Thoracic aorta (tissue), 2 donors: ENCODE results near the gene CLC. TPM values are rescaled to one million over a fixed set of nuclear protein-coding genes. Genes with fewer than 3 reads are reported as not detected.

Experiments used
- ATAC-seq: fragments of 150-250 bp; one replicate; pipeline ENCODE4 v1.8.0; 2017; ENCODE audit warnings: low read depth; ENCODE audit not compliant: insufficient number of reproducible peaks, low FRiP score
- DNase-seq: peaks from one replicate; pipeline ENCODE4 v3.0.0-alpha.2; 2020; ENCODE audit warnings: low spot score
- H3K27ac ChIP-seq, 2 donors: fragments of 200-600 bp; sonication (generic); 1 replicate in 1 of 2; 2 replicates in 1 of 2; pipeline ENCODE4 v1.5.1; 2016; ENCODE audit warnings: mild to moderate bottlenecking in 2 of 2, moderate library complexity in 2 of 2
- H3K27me3 ChIP-seq: fragments of 200-600 bp; sonication (generic); replicated peaks from 2 replicates; pipeline ENCODE4 v1.6.0; 2016; ENCODE audit warnings: mild to moderate bottlenecking; ENCODE audit not compliant: insufficient read depth
- H3K36me3 ChIP-seq: fragments of 200-600 bp; sonication (generic); one replicate; pipeline ENCODE4 v1.5.1; 2016
- H3K4me1 ChIP-seq, 2 donors: fragments of 200-600 bp; sonication (generic); 1 replicate in 1 of 2; 2 replicates in 1 of 2; pipeline versions ENCODE4 v1.5.1 to v1.6.0; 2016; ENCODE audit warnings: low read depth in 2 of 2, mild to moderate bottlenecking in 1 of 2; ENCODE audit not compliant: control insufficient read depth in 1 of 2
- H3K4me3 ChIP-seq: fragments of 200-600 bp; sonication (generic); 2 replicates; pipeline ENCODE4 v1.5.1; 2016; ENCODE audit warnings: mild to moderate bottlenecking
- H3K9me3 ChIP-seq: fragments of 200-600 bp; sonication (generic); 2 replicates; pipeline ENCODE4 v1.5.1; 2016
- total RNA-seq, 2 donors: library from RNA; depleted of rRNA; stranded (reverse); fragments of >200 nt; gene quantifications; one replicate each; pipeline versions ENCODE4 v1.1.0 to v1.2.3, GENCODE V29; 2016
- TF ChIP-seq, protein P1 (sequence below): fragments of 200-600 bp; sonication (generic); IDR thresholded peaks from one replicate; pipeline ENCODE4 v1.5.1; 2019; ENCODE audit warnings: antibody characterized with exemption

CLC gene
- total RNA-seq, 2 donors from 2014 or later = not detected

DNA sequence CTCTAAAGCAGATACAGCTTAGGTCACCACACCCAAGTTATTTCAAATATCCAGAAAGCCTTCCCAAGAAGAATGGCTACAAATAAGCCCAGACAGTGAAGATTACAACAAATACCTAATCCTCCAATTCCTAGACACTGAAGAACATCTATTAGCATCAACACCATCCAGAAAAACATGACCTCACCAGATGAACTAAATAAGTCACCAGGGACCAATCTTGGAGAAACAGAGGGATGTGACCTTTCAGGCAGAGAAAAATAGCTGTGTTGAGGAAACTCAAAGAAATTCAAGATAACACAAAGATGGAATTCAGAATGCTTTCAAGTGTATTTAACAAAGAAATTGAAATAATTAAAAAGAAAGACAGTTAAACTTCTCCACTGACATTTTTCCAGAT, 15.0 kb upstream of the CLC start:
- H3K4me3 ChIP-seq = no peak overlapping the region
- no peaks in the 10 kb centered on the region for H3K9me3 ChIP-seq
- no peaks in the 10 kb centered on the region for H3K4me1 ChIP-seq
- H3K27ac ChIP-seq = no peak overlapping the region
- DNase-seq = no peak
- no peak for ATAC-seq
- H3K27me3 ChIP-seq = peaks cover 5% of the 10 kb centered on the region
- TF ChIP-seq, protein P1, sequence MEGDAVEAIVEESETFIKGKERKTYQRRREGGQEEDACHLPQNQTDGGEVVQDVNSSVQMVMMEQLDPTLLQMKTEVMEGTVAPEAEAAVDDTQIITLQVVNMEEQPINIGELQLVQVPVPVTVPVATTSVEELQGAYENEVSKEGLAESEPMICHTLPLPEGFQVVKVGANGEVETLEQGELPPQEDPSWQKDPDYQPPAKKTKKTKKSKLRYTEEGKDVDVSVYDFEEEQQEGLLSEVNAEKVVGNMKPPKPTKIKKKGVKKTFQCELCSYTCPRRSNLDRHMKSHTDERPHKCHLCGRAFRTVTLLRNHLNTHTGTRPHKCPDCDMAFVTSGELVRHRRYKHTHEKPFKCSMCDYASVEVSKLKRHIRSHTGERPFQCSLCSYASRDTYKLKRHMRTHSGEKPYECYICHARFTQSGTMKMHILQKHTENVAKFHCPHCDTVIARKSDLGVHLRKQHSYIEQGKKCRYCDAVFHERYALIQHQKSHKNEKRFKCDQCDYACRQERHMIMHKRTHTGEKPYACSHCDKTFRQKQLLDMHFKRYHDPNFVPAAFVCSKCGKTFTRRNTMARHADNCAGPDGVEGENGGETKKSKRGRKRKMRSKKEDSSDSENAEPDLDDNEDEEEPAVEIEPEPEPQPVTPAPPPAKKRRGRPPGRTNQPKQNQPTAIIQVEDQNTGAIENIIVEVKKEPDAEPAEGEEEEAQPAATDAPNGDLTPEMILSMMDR = no peak
- H3K36me3 ChIP-seq = no peaks in the 10 kb centered on the region

DNA sequence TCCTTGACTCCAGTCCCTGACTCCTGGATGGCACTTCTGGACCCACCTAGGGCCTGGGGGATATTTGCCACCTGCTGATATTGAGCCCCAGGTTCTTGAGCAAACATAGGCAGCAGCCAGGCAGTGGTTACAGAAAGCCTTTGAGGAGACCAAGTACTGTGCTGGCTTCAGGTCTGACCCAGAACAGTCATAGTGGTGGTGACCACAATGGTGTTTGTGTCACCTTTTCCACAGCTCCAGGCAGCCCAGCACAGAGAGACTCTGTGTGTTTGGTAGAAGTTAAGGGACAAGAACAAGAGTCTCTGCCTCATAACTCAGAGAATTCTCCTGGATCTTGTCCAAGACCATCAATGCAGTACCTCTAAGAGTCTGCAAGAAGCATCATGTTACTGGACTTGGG, 14.6 kb upstream of the CLC start:
- DNase-seq (no peak), ATAC-seq (no peak)
- no peaks in the 10 kb centered on the region for H3K4me1 ChIP-seq
- H3K4me3 ChIP-seq = no peak overlapping the region
- H3K9me3 ChIP-seq = no peaks in the 10 kb centered on the region
- H3K27me3 ChIP-seq = peaks cover 5% of the 10 kb centered on the region
- H3K36me3 ChIP-seq = no peaks in the 10 kb centered on the region
- TF ChIP-seq, protein P1 = no peak
- H3K27ac ChIP-seq = no peak overlapping the region

DNA sequence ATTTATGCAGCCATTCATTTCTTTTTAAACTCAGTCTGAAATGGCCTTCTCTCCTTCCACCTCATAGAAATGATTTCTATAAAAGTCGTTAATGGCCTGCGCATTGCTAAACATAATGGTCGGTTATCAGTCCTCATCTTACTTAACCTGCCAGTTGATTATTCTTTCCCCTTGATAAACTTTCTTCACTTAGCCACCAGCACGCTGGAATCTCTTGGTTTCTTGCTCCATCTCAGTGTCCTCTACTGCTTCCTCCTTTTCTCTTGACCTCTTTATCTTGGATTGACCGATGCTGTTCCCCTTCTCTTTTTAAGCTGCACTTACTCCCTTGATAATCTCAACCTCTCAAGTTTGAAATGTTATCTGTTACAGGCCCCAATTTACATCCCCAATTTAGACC, 12.2 kb upstream of the CLC start:
- ATAC-seq (no peak), DNase-seq (no peak)
- Histone ChIP-seq H3K27me3 (peaks cover 5% of the 10 kb centered on the region), H3K36me3 (no peaks in the 10 kb centered on the region), H3K4me1 (no peaks in the 10 kb centered on the region), H3K4me3 (no peak overlapping the region), H3K27ac (no peak overlapping the region), H3K9me3 (no peaks in the 10 kb centered on the region)
- TF ChIP-seq, protein P1 = no peak

DNA sequence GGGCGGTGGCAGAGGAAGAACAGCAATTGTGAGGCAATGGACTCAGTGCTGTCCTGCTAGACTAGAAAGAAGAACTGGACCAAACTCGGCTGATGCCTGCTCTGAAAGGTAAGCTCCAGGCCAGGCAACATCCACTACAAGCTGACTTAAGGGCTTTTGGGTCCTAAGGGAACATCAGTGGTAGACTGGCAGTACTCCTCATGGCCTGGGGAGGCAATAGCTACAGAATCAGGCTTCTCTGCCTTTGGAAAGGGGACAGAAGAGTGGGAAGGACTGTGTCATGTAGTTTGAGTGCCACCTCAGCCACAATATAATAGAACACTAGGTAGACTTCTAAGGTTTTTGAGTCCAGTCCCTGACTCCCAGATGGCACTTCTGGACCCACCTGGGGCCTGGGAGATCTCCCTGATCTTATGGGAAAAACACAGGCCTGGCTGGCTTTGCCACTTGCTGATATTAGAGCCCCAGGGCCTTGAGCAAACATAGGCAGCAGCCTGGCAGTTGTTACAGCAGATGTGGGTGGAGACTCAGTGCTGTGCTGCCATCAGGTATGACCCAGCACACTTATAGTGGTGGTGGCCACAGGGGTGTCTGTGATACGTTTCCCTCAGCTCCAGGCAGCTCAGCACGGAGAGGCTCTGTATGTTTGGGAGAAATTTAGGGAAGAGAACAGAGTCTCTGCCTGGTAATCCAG, 9.2 kb upstream of the CLC start:
- DNase-seq = no peak
- TF ChIP-seq, protein P1 = no peak

DNA sequence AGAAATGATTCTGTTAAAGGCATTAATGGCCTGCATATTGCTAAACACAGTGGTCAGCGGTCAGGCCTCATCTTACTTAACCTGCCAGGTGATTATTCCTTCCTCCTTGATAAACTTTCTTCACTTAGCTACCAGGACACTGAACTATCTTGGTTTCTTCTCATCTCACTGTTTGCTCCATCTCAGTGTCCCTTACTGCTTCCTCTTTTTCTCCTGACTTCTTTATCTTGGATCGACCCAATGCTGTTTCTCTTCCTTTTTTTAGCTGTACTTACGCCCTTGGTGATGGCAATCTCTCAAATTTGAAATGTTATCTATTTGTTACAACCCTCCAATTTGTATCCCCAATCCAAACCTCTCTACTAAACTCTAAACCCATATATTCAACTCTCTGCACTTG, 7.8 kb upstream of the CLC start:
- ATAC-seq (no peak), DNase-seq (no peak)
- Histone ChIP-seq H3K4me1 (no peaks in the 10 kb centered on the region), H3K9me3 (no peaks in the 10 kb centered on the region), H3K4me3 (no peak overlapping the region), H3K27ac (no peak overlapping the region), H3K27me3 (peaks cover 5% of the 10 kb centered on the region), H3K36me3 (no peaks in the 10 kb centered on the region)
- TF ChIP-seq, protein P1 = no peak

More for the DNA sequence above, 9.2 kb upstream of the CLC start:
- ATAC-seq = no peak
- no peaks in the 10 kb centered on the region for H3K9me3 ChIP-seq
- no peaks in the 10 kb centered on the region for H3K36me3 ChIP-seq
- no peak overlapping the region for H3K27ac ChIP-seq
- peaks cover 5% of the 10 kb centered on the region for H3K27me3 ChIP-seq
- H3K4me1 ChIP-seq = no peaks in the 10 kb centered on the region
- no peak overlapping the region for H3K4me3 ChIP-seq
